Mesenchymal stem cell (in vitro differentiated cells and primary cell): Measurements from ENCODE around the gene CAPZB.

Experiments used
- DNase-seq: peaks from one replicate; pipeline ENCODE4 v3.0.0-alpha.2; 2013
- H2AFZ ChIP-seq: one replicate; pipeline ENCODE4 v1.6.1; 2013; ENCODE audit warnings: low read depth, mild to moderate bottlenecking, control low read depth, inconsistent platforms, low read length, moderate library complexity
- H2AK5ac ChIP-seq: 2 replicates; pipeline ENCODE4 v1.6.1; 2013; ENCODE audit warnings: low read length, moderate library complexity, mild to moderate bottlenecking, inconsistent platforms; ENCODE audit not compliant: severe bottlenecking
- H2BK120ac ChIP-seq: one replicate; pipeline ENCODE4 v1.6.1; 2013; ENCODE audit warnings: low read depth, mild to moderate bottlenecking, inconsistent platforms, low read length, moderate library complexity
- H2BK12ac ChIP-seq, 2 experiments: one replicate each; pipeline ENCODE4 v1.6.1; 2013; ENCODE audit warnings: inconsistent platforms in 2 of 2, low read length in 2 of 2, mild to moderate bottlenecking in 2 of 2, moderate library complexity in 2 of 2, control low read depth in 1 of 2
- H2BK15ac ChIP-seq: one replicate; pipeline ENCODE4 v1.6.1; 2013; ENCODE audit warnings: mild to moderate bottlenecking, low read depth, inconsistent platforms; ENCODE audit not compliant: poor library complexity, severe bottlenecking
- H2BK5ac ChIP-seq: 2 replicates; pipeline ENCODE4 v1.6.1; 2013; ENCODE audit warnings: low read depth, mild to moderate bottlenecking, low read length, control low read depth, inconsistent platforms; ENCODE audit not compliant: poor library complexity, severe bottlenecking
- H3K14ac ChIP-seq, 2 experiments: one replicate each; pipeline ENCODE4 v1.6.1; 2013; ENCODE audit warnings: inconsistent platforms in 2 of 2, low read length in 2 of 2, control low read depth in 1 of 2, mild to moderate bottlenecking in 1 of 2, moderate library complexity in 1 of 2
- H3K18ac ChIP-seq, 2 experiments: one replicate each; pipeline ENCODE4 v1.6.1; 2013; ENCODE audit warnings: inconsistent platforms in 2 of 2, low read length in 2 of 2, control low read depth in 1 of 2, low read depth in 1 of 2, mild to moderate bottlenecking in 1 of 2
- H3K23ac ChIP-seq, 2 experiments: one replicate each; pipeline ENCODE4 v1.6.1; 2013; ENCODE audit warnings: inconsistent platforms in 2 of 2, low read length in 2 of 2, mild to moderate bottlenecking in 2 of 2, moderate library complexity in 2 of 2, control low read depth in 1 of 2
- H3K27ac ChIP-seq: 2 replicates; pipeline ENCODE4 v1.5.1; 2013; ENCODE audit warnings: mild to moderate bottlenecking, moderate library complexity, low read length, control low read depth, inconsistent platforms; ENCODE audit not compliant: poor library complexity, severe bottlenecking
- H3K27me3 ChIP-seq, 2 experiments: 2 replicates each; pipeline versions ENCODE4 v1.6.1 to v1.7.0; 2013; ENCODE audit warnings: low read length in 2 of 2, mild to moderate bottlenecking in 2 of 2, moderate library complexity in 2 of 2, control low read depth in 1 of 2, inconsistent platforms in 1 of 2; ENCODE audit not compliant: control insufficient read depth in 1 of 2, insufficient read depth in 1 of 2
- H3K36me3 ChIP-seq, 2 experiments: 2 replicates each; pipeline versions ENCODE4 v1.6.1 to v1.7.0; 2013; ENCODE audit warnings: low read length in 2 of 2, control low read depth in 1 of 2, inconsistent platforms in 1 of 2, low read depth in 1 of 2, mild to moderate bottlenecking in 1 of 2; ENCODE audit not compliant: insufficient read depth in 2 of 2, control insufficient read depth in 1 of 2
- H3K4ac ChIP-seq, 2 experiments: one replicate each; pipeline ENCODE4 v1.6.1; 2013; ENCODE audit warnings: inconsistent platforms in 2 of 2, low read length in 2 of 2, mild to moderate bottlenecking in 2 of 2, moderate library complexity in 2 of 2, control low read depth in 1 of 2, low read depth in 1 of 2
- H3K4me1 ChIP-seq: 2 replicates; pipeline ENCODE4 v1.6.1; 2013; ENCODE audit warnings: low read depth, low read length, control low read depth; ENCODE audit not compliant: control insufficient read depth, insufficient read depth
- H3K4me2 ChIP-seq: 2 replicates; pipeline ENCODE4 v1.6.1; 2013; ENCODE audit warnings: low read length, mild to moderate bottlenecking, inconsistent platforms; ENCODE audit not compliant: poor library complexity, severe bottlenecking
- H3K4me3 ChIP-seq, 2 experiments: 2 replicates each; pipeline versions ENCODE4 v1.5.1 to v1.7.0; 2013; ENCODE audit warnings: low read length in 2 of 2, mild to moderate bottlenecking in 2 of 2, control low read depth in 1 of 2, low read depth in 1 of 2; ENCODE audit not compliant: insufficient read depth in 1 of 2
- H3K79me1 ChIP-seq: replicated peaks from 2 replicates; pipeline ENCODE4 v1.6.1; 2013; ENCODE audit warnings: mild to moderate bottlenecking, control low read depth, low read length, inconsistent platforms; ENCODE audit not compliant: poor library complexity, severe bottlenecking
- H3K9ac ChIP-seq: 2 replicates; pipeline ENCODE4 v1.7.0; 2013; ENCODE audit warnings: mild to moderate bottlenecking, low read length, moderate library complexity
- H3K9me3 ChIP-seq: 2 replicates; pipeline ENCODE4 v1.7.0; 2013; ENCODE audit warnings: mild to moderate bottlenecking, low read length; ENCODE audit not compliant: control insufficient read depth
- H4K8ac ChIP-seq: one replicate; pipeline ENCODE4 v1.6.1; 2013; ENCODE audit warnings: inconsistent platforms, mild to moderate bottlenecking, low read length, moderate library complexity
- H4K91ac ChIP-seq: one replicate; pipeline ENCODE4 v1.6.1; 2013; ENCODE audit warnings: mild to moderate bottlenecking, low read length, inconsistent platforms
- WGBS: methylation state at CpG from one replicate; pipeline ENCODE4 v1.1.7; 2013; ENCODE audit warnings: mixed read lengths; 5-methylcytosine and 5-hydroxymethylcytosine counted together

The CAPZB gene

DNA sequence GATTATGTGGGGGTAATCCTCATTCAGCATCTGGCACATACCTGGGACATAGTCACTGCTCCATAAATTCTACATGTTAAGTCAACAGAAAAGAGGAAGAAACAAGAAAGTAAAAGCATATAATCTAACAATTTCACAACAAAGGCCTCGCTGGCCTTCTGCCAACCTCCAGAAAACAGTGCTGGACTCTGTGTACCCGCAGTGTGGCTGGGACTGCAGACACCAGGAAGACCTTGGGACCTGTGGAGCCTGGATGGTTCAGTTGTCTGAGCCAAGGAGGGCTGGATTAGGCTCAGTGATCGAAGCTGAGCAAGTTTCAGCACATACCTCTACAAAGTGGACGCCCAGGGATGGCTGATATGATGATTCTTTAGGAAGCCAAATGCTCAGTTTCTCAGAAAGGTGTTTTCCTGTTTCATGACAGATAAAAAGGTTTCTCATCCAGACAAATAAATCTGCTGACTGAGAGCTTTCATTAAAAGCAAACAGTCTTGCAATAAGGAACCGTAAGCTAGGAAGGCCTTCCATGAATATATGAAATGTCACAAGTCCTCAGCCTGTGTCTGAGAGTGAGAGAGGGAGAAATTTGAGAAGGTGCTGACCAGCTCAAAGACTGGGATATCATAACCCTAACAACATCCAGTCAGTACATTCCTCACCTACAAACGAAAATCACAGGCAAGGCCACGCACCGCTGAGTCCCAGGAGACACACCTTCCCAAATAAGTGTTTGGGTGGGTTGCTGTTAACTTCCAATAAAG, 48.4 kb downstream of the CAPZB start:
- H3K36me3 ChIP-seq: peaks cover 18 to 34% of the 10 kb centered on the region in 2 experiments
- H2AK5ac ChIP-seq: peak overlapping the region; percentile 62
- H4K91ac ChIP-seq: no peak overlapping the region
- WGBS: 88% methylated on average over 7 of the region's 8 CpGs
- peaks cover 10% of the 10 kb centered on the region for H3K79me1 ChIP-seq
- peak overlapping the region; percentile 59 for H3K27ac ChIP-seq
- H3K4me1 ChIP-seq: peaks cover 40% of the 10 kb centered on the region
- H2AFZ ChIP-seq: no peak overlapping the region
- H3K4me2 ChIP-seq: no peak overlapping the region
- H2BK12ac ChIP-seq: peak overlapping the region in 1 of 2 experiments; percentile 16
- H3K4me3 ChIP-seq: peak overlapping the region in 1 of 2 experiments; percentile 33
- H2BK120ac ChIP-seq: no peak overlapping the region
- H3K18ac ChIP-seq: peak overlapping the region in 1 of 2 experiments; percentile 60
- no peaks in the 10 kb centered on the region for H3K27me3 ChIP-seq
- H2BK15ac ChIP-seq: no peak overlapping the region
- peak; percentile 69 for DNase-seq
- no peaks in the 10 kb centered on the region for H3K9me3 ChIP-seq
- H3K23ac ChIP-seq: no peak overlapping the region
- H4K8ac ChIP-seq: no peak overlapping the region
- H3K4ac ChIP-seq: no peak overlapping the region
- H3K14ac ChIP-seq: no peak overlapping the region
- H3K9ac ChIP-seq: peak overlapping the region; percentile 78
- no peak overlapping the region for H2BK5ac ChIP-seq

DNA sequence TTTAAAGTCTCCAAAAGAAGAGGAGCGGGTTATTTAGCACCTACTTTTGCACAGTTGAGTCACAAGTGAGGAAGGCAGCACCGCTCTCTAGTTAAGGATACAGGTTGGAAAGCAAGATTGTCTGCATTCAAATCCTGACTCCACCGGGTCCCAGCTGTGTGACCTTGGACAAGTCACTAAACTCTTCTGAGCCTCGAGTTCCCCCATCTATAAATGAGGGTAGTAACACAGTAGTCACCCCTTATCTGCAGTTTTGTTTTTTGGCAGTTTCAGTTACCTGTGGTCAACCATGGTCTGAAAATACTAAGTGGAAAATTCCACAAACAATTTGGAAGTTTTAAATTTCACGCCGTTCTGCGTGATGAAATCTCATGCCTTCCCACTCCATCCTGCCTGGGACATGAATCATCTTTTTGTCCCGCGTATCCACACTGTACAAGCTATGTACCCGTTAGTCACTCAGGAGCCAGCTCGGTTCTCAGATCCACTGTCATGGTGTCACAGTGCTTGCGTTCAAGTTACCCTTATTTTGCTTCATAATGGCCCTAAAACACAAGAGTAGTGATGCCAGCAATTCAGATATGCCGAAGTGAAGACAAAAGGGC, 49.4 kb downstream of the CAPZB start:
- H2BK120ac ChIP-seq: no peak overlapping the region
- H3K4me2 ChIP-seq: no peak overlapping the region
- H3K27me3 ChIP-seq: no peaks in the 10 kb centered on the region
- peak overlapping the region; percentile 78 for H3K9ac ChIP-seq
- peak overlapping the region in 1 of 2 experiments; percentile 75 for H2BK12ac ChIP-seq
- H3K27ac ChIP-seq: peak overlapping the region; percentile 48
- H3K4me1 ChIP-seq: peaks cover 38% of the 10 kb centered on the region
- peak overlapping the region; percentile 40 for H4K91ac ChIP-seq
- DNase-seq: peak; percentile 71
- no peak overlapping the region for H2BK15ac ChIP-seq
- H3K18ac ChIP-seq: peak overlapping the region in 1 of 2 experiments; percentile 54
- peak overlapping the region; percentile 19 for H4K8ac ChIP-seq
- H3K79me1 ChIP-seq: peaks cover 10% of the 10 kb centered on the region
- H3K36me3 ChIP-seq: peaks cover 18 to 29% of the 10 kb centered on the region in 2 experiments
- H2AK5ac ChIP-seq: peak overlapping the region; percentile 88
- no peak overlapping the region for H2AFZ ChIP-seq
- no peak overlapping the region for H3K23ac ChIP-seq
- peak overlapping the region in 1 of 2 experiments; percentile 33 for H3K4me3 ChIP-seq
- no peak overlapping the region for H2BK5ac ChIP-seq
- H3K4ac ChIP-seq: peak overlapping the region; percentile 6 to 13
- no peaks in the 10 kb centered on the region for H3K9me3 ChIP-seq
- 62% methylated on average over 13 of the region's 13 CpGs for WGBS
- no peak overlapping the region for H3K14ac ChIP-seq

DNA sequence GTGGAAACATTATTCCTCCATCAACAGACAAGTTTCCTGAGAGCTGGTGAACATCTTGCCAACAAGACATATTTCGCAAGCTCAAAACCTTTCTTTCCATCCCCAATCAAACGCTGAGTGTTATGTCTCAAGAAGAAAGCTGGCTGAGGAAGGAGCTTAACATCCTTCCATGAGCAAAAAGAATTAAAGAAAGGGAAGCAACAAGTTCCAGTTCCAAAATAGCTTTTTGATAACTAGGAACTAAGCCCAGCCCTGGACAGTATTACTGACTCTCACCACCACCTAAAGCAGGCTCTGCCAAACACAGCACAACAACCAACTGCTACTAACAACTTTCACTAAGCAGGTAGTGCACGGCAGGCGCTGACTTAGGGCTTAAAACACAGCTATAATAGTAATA, 50.2 kb downstream of the CAPZB start:
- H3K14ac ChIP-seq: no peak overlapping the region
- 73% methylated on average over 2 of the region's 4 CpGs for WGBS
- H2BK12ac ChIP-seq: peak overlapping the region in 1 of 2 experiments; percentile 29
- peak overlapping the region in 1 of 2 experiments; percentile 40 for H3K4ac ChIP-seq
- no peak overlapping the region for H2AFZ ChIP-seq
- peak overlapping the region; percentile 43 for H2AK5ac ChIP-seq
- peak; percentile 79 for DNase-seq
- peak overlapping the region; percentile 38 for H4K8ac ChIP-seq
- H3K23ac ChIP-seq: no peak overlapping the region
- H3K9ac ChIP-seq: peak overlapping the region; percentile 78
- peak overlapping the region in 1 of 2 experiments; percentile 25 for H3K4me3 ChIP-seq
- H3K18ac ChIP-seq: peak overlapping the region; percentile 28 to 93
- H4K91ac ChIP-seq: no peak overlapping the region
- peak overlapping the region; percentile 48 for H3K27ac ChIP-seq
- H3K27me3 ChIP-seq: no peaks in the 10 kb centered on the region
- peaks cover 18 to 29% of the 10 kb centered on the region in 2 experiments for H3K36me3 ChIP-seq
- no peak overlapping the region for H2BK5ac ChIP-seq
- no peak overlapping the region for H2BK120ac ChIP-seq
- H3K4me1 ChIP-seq: peaks cover 41% of the 10 kb centered on the region
- H3K79me1 ChIP-seq: peaks cover 10% of the 10 kb centered on the region
- no peak overlapping the region for H2BK15ac ChIP-seq
- H3K9me3 ChIP-seq: no peaks in the 10 kb centered on the region
- no peak overlapping the region for H3K4me2 ChIP-seq

DNA sequence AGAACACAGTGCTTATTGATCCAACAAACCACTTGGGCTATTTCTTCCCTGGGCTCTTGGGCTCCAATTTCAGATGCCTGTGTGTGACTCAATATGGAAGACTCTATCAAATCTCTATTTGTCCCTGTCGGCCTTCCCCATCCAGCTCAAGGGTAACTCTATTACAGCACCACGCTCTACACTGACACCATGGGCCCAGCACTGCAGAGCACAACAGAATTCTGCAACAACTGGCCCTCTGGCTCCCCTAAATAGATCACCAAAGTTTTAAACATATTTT, 51.7 kb downstream of the CAPZB start:
- peaks cover 6% of the 10 kb centered on the region for H3K79me1 ChIP-seq
- H3K9ac ChIP-seq: no peak overlapping the region
- H3K18ac ChIP-seq: no peak overlapping the region
- peaks cover 11 to 29% of the 10 kb centered on the region in 2 experiments for H3K36me3 ChIP-seq
- H2BK12ac ChIP-seq: no peak overlapping the region
- no peak overlapping the region for H3K27ac ChIP-seq
- no peak overlapping the region for H3K4ac ChIP-seq
- H4K8ac ChIP-seq: no peak overlapping the region
- no peak overlapping the region for H3K14ac ChIP-seq
- no peak overlapping the region for H2BK5ac ChIP-seq
- H2AFZ ChIP-seq: no peak overlapping the region
- H2BK15ac ChIP-seq: no peak overlapping the region
- no peak overlapping the region for H2AK5ac ChIP-seq
- no peak overlapping the region for H3K4me3 ChIP-seq
- no peak overlapping the region for H3K23ac ChIP-seq
- no peak overlapping the region for H4K91ac ChIP-seq
- DNase-seq: no peak
- H3K4me1 ChIP-seq: peaks cover 39% of the 10 kb centered on the region
- no peak overlapping the region for H2BK120ac ChIP-seq
- no peaks in the 10 kb centered on the region for H3K27me3 ChIP-seq
- no peaks in the 10 kb centered on the region for H3K9me3 ChIP-seq
- WGBS: 92% methylated on average over 2 of the region's 2 CpGs
- H3K4me2 ChIP-seq: no peak overlapping the region
